Measurements from ENCODE around the gene SPRYD3.
"Not testable (repeated sequence)": the region's sequence is repeated elsewhere in the genome, so short reads cannot be mapped to it uniquely, and the experiment has no call there.

The SPRYD3 gene, protein sequence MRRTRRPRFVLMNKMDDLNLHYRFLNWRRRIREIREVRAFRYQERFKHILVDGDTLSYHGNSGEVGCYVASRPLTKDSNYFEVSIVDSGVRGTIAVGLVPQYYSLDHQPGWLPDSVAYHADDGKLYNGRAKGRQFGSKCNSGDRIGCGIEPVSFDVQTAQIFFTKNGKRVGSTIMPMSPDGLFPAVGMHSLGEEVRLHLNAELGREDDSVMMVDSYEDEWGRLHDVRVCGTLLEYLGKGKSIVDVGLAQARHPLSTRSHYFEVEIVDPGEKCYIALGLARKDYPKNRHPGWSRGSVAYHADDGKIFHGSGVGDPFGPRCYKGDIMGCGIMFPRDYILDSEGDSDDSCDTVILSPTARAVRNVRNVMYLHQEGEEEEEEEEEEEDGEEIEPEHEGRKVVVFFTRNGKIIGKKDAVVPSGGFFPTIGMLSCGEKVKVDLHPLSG

GRCh38 chr12:53079226-53080117 is at the start of gene SPRYD3:
TSS of gene SPRYD3 (minus strand) at chr12:53079390. CDS start at chr12:53079333, 57 bp downstream.
- peak; percentile 97 to 98 for ATAC-seq

DNA sequence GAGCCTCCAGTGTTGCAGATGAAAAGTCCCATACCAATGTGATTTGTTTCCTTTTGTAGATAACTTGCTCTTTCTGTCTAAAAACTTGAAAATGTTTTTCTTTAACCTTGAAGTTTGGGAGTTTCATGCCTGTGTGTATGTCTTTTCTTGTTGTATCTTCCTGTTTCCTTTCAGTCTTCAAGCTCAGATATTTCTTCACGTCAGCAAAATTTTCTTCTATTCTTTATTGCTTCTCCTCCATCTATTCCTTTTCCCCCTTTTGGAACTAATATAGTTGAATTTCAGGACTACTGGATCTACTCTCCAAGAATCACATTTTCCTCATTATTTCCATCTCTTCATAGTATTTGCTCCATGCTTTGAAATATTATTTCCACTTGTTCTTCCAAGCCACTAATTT is 48.0 kb upstream of the SPRYD3 start:
- ATAC-seq: no peak

DNA sequence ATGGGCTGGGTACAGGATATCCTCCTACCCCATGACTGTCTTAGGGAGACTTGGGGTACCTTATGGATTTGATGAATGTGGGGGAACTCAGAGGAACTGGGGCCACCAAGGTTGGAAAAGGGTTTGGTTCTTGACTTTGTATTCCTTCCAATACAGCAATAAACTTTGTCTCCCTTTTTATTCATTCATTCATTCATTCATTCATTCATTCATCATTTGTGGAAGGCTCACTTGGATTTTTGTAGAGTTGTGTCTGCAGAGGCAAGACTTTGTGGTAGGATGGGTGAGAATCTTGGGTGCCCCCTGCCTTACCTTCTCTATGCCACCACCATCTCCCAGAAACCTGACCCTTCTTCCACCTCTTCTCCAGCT is 45.1 kb upstream of the SPRYD3 start:
- no peak for ATAC-seq

DNA sequence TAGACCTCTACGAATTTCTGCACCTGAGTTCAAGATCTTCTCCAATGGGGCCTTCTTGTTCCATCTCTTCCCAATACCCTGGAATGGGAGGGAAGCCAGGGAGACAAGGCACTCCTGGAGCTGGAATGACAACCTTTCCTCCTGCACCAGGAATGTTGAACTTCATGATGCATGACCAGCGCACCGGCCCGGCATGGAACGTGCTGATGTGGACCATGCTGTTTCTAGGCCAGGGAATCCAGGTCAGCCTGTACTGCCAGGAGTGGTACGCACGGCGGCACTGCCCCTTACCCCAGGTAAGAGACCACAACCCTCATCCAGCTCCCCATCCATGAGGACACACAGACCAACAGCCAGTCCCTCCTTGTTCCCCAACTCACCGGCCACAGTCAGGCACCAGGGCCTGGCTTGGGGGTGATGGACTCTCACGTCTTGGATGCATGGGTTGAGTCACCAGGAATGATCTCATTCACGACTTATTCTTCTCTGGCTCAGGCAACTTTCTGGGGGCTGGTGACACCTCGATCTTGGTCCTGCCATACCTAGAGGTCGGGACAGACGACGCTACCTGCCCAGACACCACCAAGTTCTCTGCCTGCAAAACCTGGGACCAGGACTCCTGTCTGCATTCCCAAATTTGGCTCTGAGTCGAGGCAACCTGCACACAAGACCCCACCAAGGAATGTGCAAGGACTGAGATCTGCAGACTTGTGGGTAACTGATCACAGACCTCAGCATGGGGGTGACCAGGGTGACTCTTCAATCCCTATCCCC is 44.6 kb upstream of the SPRYD3 start:
- no peak for ATAC-seq

GRCh38 chr12:53122961-53123468 is 43.8 kb upstream of the SPRYD3 start:
- no peak for ATAC-seq

DNA sequence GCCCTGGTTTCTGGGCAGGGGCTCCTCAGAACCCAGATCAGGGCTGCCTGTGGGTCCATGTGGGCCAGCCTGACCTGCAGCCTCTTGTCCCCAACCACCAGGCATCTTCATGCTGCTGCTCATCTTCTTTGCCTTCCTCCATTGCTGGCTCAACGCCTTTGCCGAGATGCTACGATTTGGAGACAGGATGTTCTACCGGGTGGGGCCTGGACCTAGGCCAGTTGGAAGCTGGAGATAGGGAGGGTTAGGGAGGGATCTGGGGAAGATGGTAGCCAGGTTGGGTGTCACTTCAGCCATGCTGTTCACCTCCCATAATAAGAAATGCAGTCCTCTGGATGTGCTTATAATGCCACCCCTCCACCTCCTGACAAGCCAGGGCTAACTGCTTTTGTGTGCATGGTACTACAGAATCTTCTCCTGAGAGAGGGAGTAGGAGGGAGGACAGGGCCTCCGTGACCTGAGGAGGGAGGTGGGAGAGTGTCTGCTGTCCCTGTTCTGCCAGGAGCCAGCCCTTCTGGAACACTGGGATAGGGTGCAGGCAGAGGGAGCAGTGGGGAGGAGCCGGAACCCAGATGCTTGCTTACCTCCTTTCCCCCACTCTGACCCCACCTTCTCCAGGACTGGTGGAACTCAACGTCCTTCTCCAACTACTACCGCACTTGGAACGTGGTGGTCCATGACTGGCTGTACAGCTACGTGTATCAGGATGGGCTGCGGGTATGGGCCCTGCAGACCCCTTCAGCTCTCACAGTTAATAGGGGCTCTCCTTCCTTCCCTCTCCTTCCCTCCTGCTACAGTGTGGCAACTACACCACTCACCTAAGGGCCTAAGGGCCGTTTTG is 41.7 kb upstream of the SPRYD3 start:
- no peak for ATAC-seq

GRCh38 chr12:53118751-53119300 is 39.6 kb upstream of the SPRYD3 start:
- no peak for ATAC-seq

GRCh38 chr12:53115891-53116648 is 36.9 kb upstream of the SPRYD3 start:
- ATAC-seq: no peak

DNA sequence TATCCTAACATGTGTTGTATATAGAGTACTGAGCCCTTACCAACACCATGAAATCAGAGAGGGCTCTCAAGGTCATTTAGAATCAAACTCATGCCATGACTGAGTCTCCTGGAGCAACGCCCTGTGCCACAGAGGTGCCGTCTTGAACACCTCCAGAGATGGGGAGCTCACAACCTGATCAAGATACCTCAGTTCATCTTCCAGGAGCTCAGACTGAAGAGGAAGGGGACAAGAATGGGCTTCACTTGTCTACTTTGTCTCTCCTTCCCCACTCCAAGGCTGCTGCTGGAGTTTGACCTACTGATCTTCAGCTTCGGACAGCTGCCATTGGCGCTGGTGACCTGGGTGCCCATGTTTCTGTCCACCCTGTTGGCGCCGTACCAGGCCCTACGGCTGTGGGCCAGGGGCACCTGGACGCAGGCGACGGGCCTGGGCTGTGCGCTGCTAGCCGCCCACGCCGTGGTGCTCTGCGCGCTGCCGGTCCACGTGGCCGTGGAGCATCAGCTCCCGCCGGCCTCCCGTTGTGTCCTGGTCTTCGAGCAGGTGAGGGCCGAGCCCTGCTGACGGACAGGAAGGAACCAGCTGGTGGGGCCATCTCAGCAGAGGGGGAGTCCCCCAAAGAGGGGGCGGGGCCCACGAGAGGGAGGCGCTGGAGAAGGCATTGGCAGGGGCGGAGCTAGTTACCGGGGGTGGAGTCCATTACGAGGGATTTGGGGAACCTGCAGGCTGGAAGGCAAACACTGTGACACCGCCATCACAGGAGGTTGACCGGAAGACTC is 36.1 kb upstream of the SPRYD3 start:
- no peak for ATAC-seq

GRCh38 chr12:53113951-53114350 is 34.8 kb upstream of the SPRYD3 start:
- no peak for ATAC-seq

DNA sequence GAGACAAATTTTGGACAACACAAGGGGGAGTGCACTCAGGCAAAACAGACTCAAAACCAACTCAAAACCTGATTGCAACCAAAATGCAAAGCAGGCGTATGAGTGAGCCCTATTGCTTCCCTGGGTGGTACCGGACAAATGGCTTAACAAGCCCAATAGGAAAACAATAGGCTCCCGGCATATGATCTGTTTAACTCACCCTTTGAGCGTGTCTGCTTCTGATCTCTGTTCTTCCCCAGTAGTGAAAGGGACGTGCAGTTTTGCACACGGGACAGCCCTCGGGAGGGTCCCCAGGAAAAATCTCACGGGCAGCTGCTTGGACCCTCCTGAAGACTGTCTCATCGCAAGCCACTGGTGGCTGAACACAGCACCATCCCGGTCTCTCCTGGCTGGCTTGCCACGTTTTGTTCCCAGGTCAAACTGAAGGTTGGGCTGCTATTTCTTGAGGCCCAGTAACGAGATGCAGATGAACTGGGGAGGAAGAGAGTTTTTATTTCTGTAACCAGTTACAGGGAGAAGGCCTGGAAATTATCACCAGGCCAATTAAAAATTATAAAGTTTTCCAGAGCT is 34.0 kb upstream of the SPRYD3 start:
- no peak for ATAC-seq

DNA sequence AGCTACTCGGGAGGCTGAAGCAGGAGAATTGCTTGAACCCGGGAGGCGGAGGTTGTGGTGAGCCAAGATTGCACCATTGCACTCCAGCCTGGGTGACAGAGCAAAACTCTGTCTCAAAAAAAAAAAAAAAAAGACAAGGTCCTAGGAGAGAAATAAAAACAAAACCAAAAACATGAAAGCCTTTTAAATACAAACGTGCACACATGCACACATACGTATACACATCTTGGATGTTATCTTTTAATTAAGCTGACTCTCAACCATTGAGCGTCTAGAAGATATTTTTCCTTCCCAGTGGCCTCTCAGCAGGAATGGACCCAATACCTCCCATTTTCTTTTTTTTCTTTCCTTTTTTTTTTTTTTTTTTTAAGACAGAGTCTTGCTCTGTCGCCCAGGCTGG is 33.2 kb upstream of the SPRYD3 start:
- ATAC-seq: not testable (repeated sequence)

DNA sequence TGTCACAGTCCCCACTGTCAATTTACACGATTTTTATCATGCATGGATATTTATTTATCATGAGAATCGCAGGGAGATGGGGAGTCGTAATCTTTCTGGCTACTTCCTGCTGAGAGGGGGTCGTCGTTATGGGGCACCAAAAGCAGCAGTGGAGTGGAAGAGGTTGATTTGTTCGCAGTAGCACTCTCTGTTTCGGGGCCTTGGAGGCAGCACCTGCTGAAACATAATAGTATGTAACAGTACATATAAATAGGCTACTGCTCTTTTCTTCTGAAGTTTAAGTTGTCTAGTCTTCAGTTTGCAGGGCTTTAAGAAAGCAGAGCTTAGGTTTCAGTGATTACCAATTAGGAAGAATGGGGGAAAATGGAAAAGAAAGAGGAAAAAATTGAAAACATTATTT is 27.9 kb upstream of the SPRYD3 start:
- no peak for ATAC-seq

GRCh38 chr12:53105712-53106439 is 26.7 kb upstream of the SPRYD3 start:
- no peak for ATAC-seq

DNA sequence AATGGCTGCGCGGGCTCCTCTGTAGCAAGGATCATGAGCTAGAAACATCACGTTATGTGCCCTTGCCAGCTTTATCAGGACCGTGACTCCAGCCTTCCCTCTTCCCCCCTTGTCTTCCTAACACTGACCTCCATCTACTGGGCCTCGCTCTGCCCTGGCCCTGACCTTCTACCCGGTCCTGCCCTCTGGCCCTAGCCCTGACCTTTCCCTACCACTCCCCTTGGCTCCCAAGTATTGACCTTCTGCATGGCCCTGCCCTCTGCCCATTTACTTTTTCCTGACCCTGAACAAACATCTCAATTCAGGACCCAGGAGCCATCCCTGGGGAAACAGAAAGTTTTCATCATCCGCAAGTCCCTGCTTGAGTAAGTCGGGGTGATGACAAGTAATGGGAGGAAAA is 26.1 kb upstream of the SPRYD3 start:
- ATAC-seq: no peak

DNA sequence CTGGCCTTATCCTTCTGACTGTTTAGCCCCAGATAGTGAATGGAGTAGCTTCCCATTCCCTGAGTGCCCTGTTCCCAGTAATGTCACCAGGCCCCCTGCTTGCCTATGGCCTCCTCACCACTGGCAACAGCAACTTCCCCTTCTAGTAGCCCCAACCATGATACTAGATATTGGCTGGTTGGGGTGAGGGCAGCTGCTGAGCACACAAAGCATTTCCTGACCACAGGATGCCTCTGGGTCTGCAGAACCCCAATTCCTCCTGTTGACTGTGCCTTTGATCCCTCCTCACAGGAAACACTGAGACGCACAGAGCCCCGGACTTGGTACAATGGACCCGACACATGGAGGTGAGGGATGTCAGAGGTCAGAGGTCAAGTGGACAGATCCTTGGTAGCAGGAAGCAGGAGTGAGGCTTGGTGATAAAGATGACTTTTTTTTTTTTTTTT is 24.7 kb upstream of the SPRYD3 start:
- ATAC-seq: no peak

DNA sequence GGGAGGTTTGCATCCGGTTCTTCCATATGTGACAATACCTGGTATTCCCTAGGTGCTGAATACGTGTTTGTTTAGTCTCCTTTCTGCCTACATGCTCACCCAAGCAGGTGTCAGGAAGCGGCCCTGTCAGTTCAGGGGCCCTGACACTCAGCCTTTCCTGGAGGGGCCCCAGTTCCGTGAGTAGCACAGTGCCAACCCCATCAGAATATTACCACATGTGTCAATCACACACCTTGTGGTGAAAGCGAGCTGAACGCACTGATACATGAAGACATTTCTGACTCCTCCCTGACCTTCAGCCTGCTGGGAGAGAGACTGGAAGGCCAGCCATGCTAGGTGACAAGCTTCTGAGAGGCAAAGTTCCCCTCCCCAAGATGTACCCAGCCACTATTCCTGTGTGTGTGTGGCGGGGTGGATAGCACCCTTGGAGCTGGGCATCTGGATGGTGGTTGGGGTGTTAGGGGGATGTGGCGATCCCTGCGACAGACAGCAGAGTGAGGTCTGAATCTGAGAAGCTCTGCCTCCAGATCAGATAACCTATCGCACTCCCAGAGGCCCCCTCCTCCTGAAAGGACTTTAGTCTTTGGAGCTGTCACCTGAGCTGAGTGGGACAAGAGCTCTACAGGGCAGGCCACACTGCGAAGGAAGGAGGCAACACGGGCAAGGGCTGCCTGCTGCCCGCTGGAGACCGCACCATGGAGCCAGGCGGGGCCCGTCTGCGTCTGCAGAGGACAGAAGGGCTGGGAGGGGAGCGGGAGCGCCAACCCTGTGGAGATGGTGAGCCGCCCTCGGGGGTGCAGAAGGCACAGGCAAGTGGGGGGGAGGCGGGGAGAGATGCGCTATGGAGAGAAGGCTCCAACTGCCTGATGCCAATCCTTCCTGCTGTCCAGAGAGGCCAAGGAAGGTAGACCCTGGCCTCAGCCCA is 24.0 kb upstream of the SPRYD3 start, which contains the start of gene SOAT2:
Gene SOAT2, plus strand, starts transcription at position 604 of the 925 bp plus-strand sequence. Its CDS starts 92 bp downstream, at position 696.
- ATAC-seq: peak; percentile 74 to 76
